Measurements from ENCODE around the gene SOX1. TPM values are rescaled to one million over a fixed set of nuclear protein-coding genes. Genes with fewer than 3 reads are reported as not detected.

Gene SOX1
- not detected for total RNA-seq (2013)
- polyA plus RNA-seq (not detected), polyA minus RNA-seq (not detected in 2 replicates), total RNA-seq (0 to 30.7 (median 0.07) reads per million in 11 experiments)

GRCh38 chr13:112067116-112067741 lies at the start of gene SOX1:
TSS of gene SOX1 (plus strand) at chr13:112067149. CDS start at chr13:112067659, 510 bp downstream.
- H3K4me1 ChIP-seq (ENCODE audit: control insufficient read depth in 1 of 2, insufficient read depth in 2 of 2, low read length in 2 of 2), result no peaks in the 10 kb centered on the region
- H3K36me3 ChIP-seq (replicated peaks in 1 of 2; ENCODE audit: control insufficient read depth in 1 of 2, insufficient read depth in 2 of 2, low read length in 2 of 2), result no peaks in the 10 kb centered on the region
- peaks cover 3 to 8% of the 10 kb centered on the region in 2 donors for H3K36me3 Mint-ChIP-seq
- H3K27ac ChIP-seq (ENCODE audit: low read depth in 1 of 2, low read length in 2 of 2), result no peak within 1 kb of the TSS
- no peak within 1 kb of the TSS for H2AFZ ChIP-seq (ENCODE audit: insufficient read depth, low read depth, low read length, poor library complexity, severe bottlenecking)
- H3K9me3 Mint-ChIP-seq, result peaks cover 0 to 35% (median 18%) of the 10 kb centered on the region in 7 donors
- H3K4me3 ChIP-seq (replicated peaks in 1 of 3; ENCODE audit: low read depth in 2 of 3, low read length in 3 of 3), result no peak within 1 kb of the TSS
- H3K27me3 Mint-ChIP-seq (ENCODE audit: low read depth in 3 of 3), result peaks cover 75 to 87% (median 79%) of the 10 kb centered on the region in 3 donors
- H3K27me3 ChIP-seq (ENCODE audit: control insufficient read depth in 2 of 2, insufficient read depth in 2 of 2, low read length in 2 of 2), result peaks cover 65 to 78% of the 10 kb centered on the region in 2 donors
- peaks cover 0 to 56% of the 10 kb centered on the region in 2 donors for H3K9me3 ChIP-seq (replicated peaks in 1 of 2; ENCODE audit: control insufficient read depth in 1 of 2, insufficient read depth in 1 of 2, low read length in 2 of 2)
- H3K27ac Mint-ChIP-seq, result no peak within 1 kb of the TSS
- H4K20me1 ChIP-seq (ENCODE audit: insufficient read depth, low read length), result no peaks in the 10 kb centered on the region
- H3K4me1 Mint-ChIP-seq, result peaks cover 3% of the 10 kb centered on the region
- TF ChIP-seq CTCF (IDR thresholded peaks at IDR 0.05), result no peak
- DNase-seq, result no peak
- H3K4me2 ChIP-seq (replicated peaks; ENCODE audit: extremely low read depth, low read length, poor library complexity, severe bottlenecking), result peak within 1 kb of the TSS; percentile 22
- H3K79me2 ChIP-seq (ENCODE audit: insufficient read depth, low read length), result no peaks in the 10 kb centered on the region
- H3K4me3 Mint-ChIP-seq, result peak within 1 kb of the TSS in 1 of 2 donors; percentile 83
- intact Hi-C loops (cut with micrococcal nuclease), result no loop called here
- H3K9ac ChIP-seq (ENCODE audit: insufficient read depth, low read length, poor library complexity, severe bottlenecking), result no peak within 1 kb of the TSS
- WGBS (ENCODE audit: insufficient coverage), result 3% methylated on average over 47 of the region's 66 CpGs

- intact Hi-C loops (cut with micrococcal nuclease), result no loop called here
- no peak for DNase-seq
- Histone ChIP-seq H3K4me2 (replicated peaks; ENCODE audit: extremely low read depth, low read length, poor library complexity, severe bottlenecking) (no peak overlapping the region), H3K4me1 (ENCODE audit: control insufficient read depth in 1 of 2, insufficient read depth in 2 of 2, low read length in 2 of 2) (no peaks in the 10 kb centered on the region), H3K27me3 (ENCODE audit: control insufficient read depth in 2 of 2, insufficient read depth in 2 of 2, low read length in 2 of 2) (no peaks in the 10 kb centered on the region), H3K9ac (ENCODE audit: insufficient read depth, low read length, poor library complexity, severe bottlenecking) (no peak overlapping the region), H3K4me3 (replicated peaks in 1 of 3; ENCODE audit: low read depth in 2 of 3, low read length in 3 of 3) (no peak overlapping the region), H2AFZ (ENCODE audit: insufficient read depth, low read depth, low read length, poor library complexity, severe bottlenecking) (no peak overlapping the region), H3K36me3 (replicated peaks in 1 of 2; ENCODE audit: control insufficient read depth in 1 of 2, insufficient read depth in 2 of 2, low read length in 2 of 2) (no peaks in the 10 kb centered on the region), H3K79me2 (ENCODE audit: insufficient read depth, low read length) (no peaks in the 10 kb centered on the region), H3K27ac (ENCODE audit: low read depth in 1 of 2, low read length in 2 of 2) (no peak overlapping the region), H4K20me1 (ENCODE audit: insufficient read depth, low read length) (no peaks in the 10 kb centered on the region), H3K9me3 (replicated peaks in 1 of 2; ENCODE audit: control insufficient read depth in 1 of 2, insufficient read depth in 1 of 2, low read length in 2 of 2) (peaks cover 7 to 11% of the 10 kb centered on the region in 2 donors)
- H3K4me3 Mint-ChIP-seq, result no peak overlapping the region
- H3K9me3 Mint-ChIP-seq, result peaks cover 8 to 20% (median 15%) of the 10 kb centered on the region in 7 donors
- no peaks in the 10 kb centered on the region for H3K4me1 Mint-ChIP-seq
- no peak for TF ChIP-seq CTCF (IDR thresholded peaks at IDR 0.05)
- H3K27me3 Mint-ChIP-seq (ENCODE audit: low read depth in 3 of 3), result peaks cover 2 to 5% (median 3%) of the 10 kb centered on the region in 3 donors
- no peak overlapping the region for H3K27ac Mint-ChIP-seq
- H3K36me3 Mint-ChIP-seq, result no peaks in the 10 kb centered on the region
- WGBS (ENCODE audit: insufficient coverage), result 94% methylated on average over 9 of the region's 11 CpGs
These were observed 42.4 kb upstream of the SOX1 start for GRCh38 chr13:112024577-112024976.
